Measurements from ENCODE around the gene STMP1.

Gene STMP1

DNA sequence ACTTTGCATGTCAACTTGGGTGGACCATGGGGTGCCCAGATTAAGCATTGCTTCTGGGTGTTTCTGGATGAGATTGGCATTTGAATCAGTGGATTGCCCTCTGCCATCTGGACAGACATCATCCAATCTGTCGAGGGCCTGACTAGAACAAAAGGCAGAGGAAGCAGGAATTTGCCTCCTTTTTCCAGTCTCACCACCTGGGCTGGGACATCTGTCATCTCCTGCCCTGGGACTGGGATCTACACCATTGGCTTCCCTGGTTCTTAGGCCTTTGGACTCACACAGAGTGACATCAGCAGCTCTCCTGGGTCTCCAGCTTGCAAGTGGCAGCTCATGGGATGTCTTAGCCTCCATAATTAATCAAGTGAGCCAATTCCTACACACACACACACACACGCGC, 55.4 kb downstream of the STMP1 start:
- Histone ChIP-seq H4K5ac (ENCODE audit: low read length) (no peak overlapping the region), H3K9ac (ENCODE audit: low read length) (no peak overlapping the region), H2AK5ac (ENCODE audit: low read length) (no peak overlapping the region), H4K8ac (ENCODE audit: low read depth, low read length) (no peak overlapping the region), H3K56ac (ENCODE audit: low read length) (no peak overlapping the region), H3K4ac (ENCODE audit: low read depth, low read length) (no peak overlapping the region), H2BK120ac (ENCODE audit: low read depth, low read length) (no peak overlapping the region), H3K4me3 (ENCODE audit: low read length) (no peak overlapping the region), H2BK5ac (ENCODE audit: low read length) (no peak overlapping the region), H3K36me3 (ENCODE audit: control insufficient read depth, insufficient read depth, low read length) (no peaks in the 10 kb centered on the region), H3K23ac (ENCODE audit: low read length) (no peak overlapping the region), H3K27me3 (ENCODE audit: insufficient read depth, low read length, poor library complexity) (no peaks in the 10 kb centered on the region), H3K18ac (ENCODE audit: low read length) (no peak overlapping the region), H3K79me2 (ENCODE audit: control insufficient read depth, insufficient read depth, low read length) (no peaks in the 10 kb centered on the region), H3K79me1 (ENCODE audit: low read length) (no peaks in the 10 kb centered on the region), H3K4me2 (ENCODE audit: low read length) (no peak overlapping the region), H2BK15ac (replicated peaks; ENCODE audit: low read depth) (no peak overlapping the region), H3K4me1 (ENCODE audit: control insufficient read depth, low read depth, low read length) (peaks cover 19% of the 10 kb centered on the region), H3K27ac (ENCODE audit: low read depth, low read length) (no peak overlapping the region)
- WGBS (ENCODE audit: extremely low coverage, insufficient coverage, low lambda C conversion rate), result no CpG with 5 or more reads among the region's 3 CpGs
- DNase-seq, result no peak

DNA sequence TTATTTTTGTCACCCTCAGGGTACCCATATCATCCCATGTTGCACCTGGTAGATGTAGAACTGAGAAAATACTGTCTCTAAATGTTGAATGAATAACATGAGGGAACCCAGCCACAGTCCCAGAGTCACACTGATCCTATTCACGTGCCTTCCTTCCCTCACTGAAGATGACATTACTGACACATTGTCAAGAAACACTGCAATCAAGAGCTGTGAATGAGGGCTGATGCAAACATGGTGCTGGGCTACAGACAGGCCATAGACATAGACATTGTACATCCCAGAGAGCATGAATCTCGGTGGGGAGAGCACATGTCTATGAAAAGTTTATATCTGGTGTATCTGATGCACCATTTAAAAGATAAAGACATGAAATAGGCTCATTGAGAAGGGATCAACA, 55.9 kb downstream of the STMP1 start:
- no peak overlapping the region for H3K4me3 ChIP-seq (ENCODE audit: low read length)
- H4K5ac ChIP-seq (ENCODE audit: low read length), result no peak overlapping the region
- no peak overlapping the region for H3K18ac ChIP-seq (ENCODE audit: low read length)
- no CpG with 5 or more reads among the region's 2 CpGs for WGBS (ENCODE audit: extremely low coverage, insufficient coverage, low lambda C conversion rate)
- no peaks in the 10 kb centered on the region for H3K79me1 ChIP-seq (ENCODE audit: low read length)
- no peak for DNase-seq
- H3K79me2 ChIP-seq (ENCODE audit: control insufficient read depth, insufficient read depth, low read length), result no peaks in the 10 kb centered on the region
- no peak overlapping the region for H2BK5ac ChIP-seq (ENCODE audit: low read length)
- no peak overlapping the region for H2BK15ac ChIP-seq (replicated peaks; ENCODE audit: low read depth)
- peaks cover 13% of the 10 kb centered on the region for H3K4me1 ChIP-seq (ENCODE audit: control insufficient read depth, low read depth, low read length)
- no peak overlapping the region for H3K9ac ChIP-seq (ENCODE audit: low read length)
- H3K27ac ChIP-seq (ENCODE audit: low read depth, low read length), result no peak overlapping the region
- H3K23ac ChIP-seq (ENCODE audit: low read length), result no peak overlapping the region
- H3K27me3 ChIP-seq (ENCODE audit: insufficient read depth, low read length, poor library complexity), result no peaks in the 10 kb centered on the region
- H2BK120ac ChIP-seq (ENCODE audit: low read depth, low read length), result no peak overlapping the region
- H2AK5ac ChIP-seq (ENCODE audit: low read length), result no peak overlapping the region
- no peak overlapping the region for H3K4ac ChIP-seq (ENCODE audit: low read depth, low read length)
- H3K56ac ChIP-seq (ENCODE audit: low read length), result no peak overlapping the region
- no peak overlapping the region for H3K4me2 ChIP-seq (ENCODE audit: low read length)
- no peaks in the 10 kb centered on the region for H3K36me3 ChIP-seq (ENCODE audit: control insufficient read depth, insufficient read depth, low read length)
- H4K8ac ChIP-seq (ENCODE audit: low read depth, low read length), result no peak overlapping the region

DNA sequence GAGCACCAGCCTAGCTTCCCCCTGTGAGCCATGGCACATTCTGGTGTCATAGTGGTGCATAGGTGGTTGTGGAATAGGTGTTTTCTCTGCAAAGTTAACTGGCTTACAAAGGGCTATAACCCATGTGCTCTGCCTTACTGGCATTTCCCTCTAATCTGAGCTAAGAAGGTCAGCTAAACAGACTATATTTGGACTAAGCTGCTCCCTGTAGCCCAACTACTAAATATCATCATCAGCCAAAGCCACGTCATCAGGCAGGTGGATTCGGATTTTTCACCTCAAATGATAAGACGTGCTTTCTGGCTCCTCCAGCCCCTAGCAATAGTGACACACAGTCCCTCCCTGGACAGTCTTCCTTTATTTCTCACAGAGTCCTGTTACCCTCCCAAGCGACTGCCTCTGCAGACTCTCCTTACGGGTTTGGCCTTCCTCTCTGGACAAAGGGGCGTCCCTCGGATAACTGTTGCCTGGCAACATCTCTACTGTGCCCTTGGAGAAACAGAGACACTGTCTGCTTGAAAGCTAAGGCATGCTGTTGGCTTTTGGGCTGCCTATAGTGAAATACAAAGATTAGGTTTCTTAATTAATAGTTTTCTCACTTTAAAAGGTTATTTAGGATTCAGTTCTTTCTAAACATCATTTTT, 56.6 kb downstream of the STMP1 start:
- no CpG with 5 or more reads among the region's 7 CpGs for WGBS (ENCODE audit: extremely low coverage, insufficient coverage, low lambda C conversion rate)

DNA sequence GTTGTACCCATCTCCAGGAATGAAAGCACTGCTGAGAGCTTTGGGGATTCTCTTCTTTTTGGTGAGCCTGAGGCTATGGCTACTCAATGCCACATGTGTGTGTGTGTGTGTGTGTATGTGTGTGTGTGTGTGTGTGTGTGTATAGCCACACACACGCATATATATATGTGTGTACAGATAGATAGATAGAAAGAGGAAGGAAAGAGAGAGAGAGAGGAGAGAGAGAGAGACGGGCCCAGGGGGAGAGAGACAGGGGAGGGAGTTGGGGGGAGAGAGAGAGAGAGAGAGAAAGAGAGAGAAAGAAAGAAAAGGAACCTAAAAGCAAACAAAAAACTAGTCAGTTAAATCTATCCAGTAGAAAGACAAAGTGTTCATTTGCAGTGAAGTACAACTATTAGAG, 57.4 kb downstream of the STMP1 start:
- Histone ChIP-seq H3K79me2 (ENCODE audit: control insufficient read depth, insufficient read depth, low read length) (no peaks in the 10 kb centered on the region), H3K4me2 (ENCODE audit: low read length) (no peak overlapping the region), H2BK5ac (ENCODE audit: low read length) (no peak overlapping the region), H3K27ac (ENCODE audit: low read depth, low read length) (no peak overlapping the region), H2BK120ac (ENCODE audit: low read depth, low read length) (no peak overlapping the region), H3K36me3 (ENCODE audit: control insufficient read depth, insufficient read depth, low read length) (no peaks in the 10 kb centered on the region), H3K79me1 (ENCODE audit: low read length) (no peaks in the 10 kb centered on the region), H3K4me3 (ENCODE audit: low read length) (no peak overlapping the region), H4K8ac (ENCODE audit: low read depth, low read length) (no peak overlapping the region), H3K9ac (ENCODE audit: low read length) (no peak overlapping the region), H3K23ac (ENCODE audit: low read length) (no peak overlapping the region), H3K27me3 (ENCODE audit: insufficient read depth, low read length, poor library complexity) (no peaks in the 10 kb centered on the region), H3K4me1 (ENCODE audit: control insufficient read depth, low read depth, low read length) (peaks cover 5% of the 10 kb centered on the region), H2AK5ac (ENCODE audit: low read length) (no peak overlapping the region), H3K18ac (ENCODE audit: low read length) (no peak overlapping the region), H3K4ac (ENCODE audit: low read depth, low read length) (no peak overlapping the region), H4K5ac (ENCODE audit: low read length) (no peak overlapping the region), H3K56ac (ENCODE audit: low read length) (no peak overlapping the region), H2BK15ac (replicated peaks; ENCODE audit: low read depth) (no peak overlapping the region)
- no CpG with 5 or more reads among the region's 2 CpGs for WGBS (ENCODE audit: extremely low coverage, insufficient coverage, low lambda C conversion rate)
- no peak for DNase-seq

More for the DNA sequence above, 56.6 kb downstream of the STMP1 start:
- Histone ChIP-seq H3K79me1 (ENCODE audit: low read length) (no peaks in the 10 kb centered on the region), H2BK5ac (ENCODE audit: low read length) (no peak overlapping the region), H3K4me1 (ENCODE audit: control insufficient read depth, low read depth, low read length) (peaks cover 11% of the 10 kb centered on the region), H2BK120ac (ENCODE audit: low read depth, low read length) (no peak overlapping the region), H2AK5ac (ENCODE audit: low read length) (no peak overlapping the region), H4K5ac (ENCODE audit: low read length) (no peak overlapping the region), H3K56ac (ENCODE audit: low read length) (no peak overlapping the region), H3K4ac (ENCODE audit: low read depth, low read length) (no peak overlapping the region), H3K36me3 (ENCODE audit: control insufficient read depth, insufficient read depth, low read length) (no peaks in the 10 kb centered on the region), H3K23ac (ENCODE audit: low read length) (no peak overlapping the region), H2BK15ac (replicated peaks; ENCODE audit: low read depth) (no peak overlapping the region), H3K4me2 (ENCODE audit: low read length) (no peak overlapping the region), H3K9ac (ENCODE audit: low read length) (no peak overlapping the region), H4K8ac (ENCODE audit: low read depth, low read length) (no peak overlapping the region), H3K27ac (ENCODE audit: low read depth, low read length) (no peak overlapping the region), H3K27me3 (ENCODE audit: insufficient read depth, low read length, poor library complexity) (no peaks in the 10 kb centered on the region), H3K79me2 (ENCODE audit: control insufficient read depth, insufficient read depth, low read length) (no peaks in the 10 kb centered on the region), H3K18ac (ENCODE audit: low read length) (no peak overlapping the region), H3K4me3 (ENCODE audit: low read length) (no peak overlapping the region)
- DNase-seq, result peak; percentile 40

DNA sequence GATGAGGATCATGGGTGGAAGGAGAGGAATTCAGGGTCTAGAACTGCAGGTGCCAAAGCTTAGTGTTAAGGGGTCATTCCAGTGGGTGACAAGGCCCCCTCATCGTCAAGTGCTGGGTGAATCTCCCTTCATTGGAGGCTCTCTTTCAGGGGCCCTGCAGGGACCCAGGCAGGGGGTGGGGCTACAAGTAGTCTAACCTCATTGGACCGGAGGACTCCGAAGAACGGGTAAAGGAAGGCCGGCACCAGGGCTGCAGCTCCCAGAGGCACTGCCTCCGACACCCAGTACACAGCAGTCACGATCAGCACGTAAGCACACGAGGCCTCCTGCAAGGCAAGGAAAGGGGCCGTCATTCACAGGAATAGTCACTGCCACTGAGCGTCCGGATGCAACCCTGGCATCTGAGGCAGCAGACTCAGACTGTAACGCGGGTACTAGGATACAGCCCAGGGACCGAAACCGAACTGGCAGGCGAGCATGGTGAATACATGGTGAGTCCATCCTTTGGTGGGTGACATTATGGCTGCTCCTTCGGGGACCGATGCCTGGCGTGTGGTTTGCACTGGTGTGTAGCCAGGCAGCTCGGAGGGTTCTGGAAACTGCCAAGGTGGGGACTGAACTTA, 59.0 kb downstream of the STMP1 start:
- H3K56ac ChIP-seq (ENCODE audit: low read length), result no peak overlapping the region
- no CpG with 5 or more reads among the region's 21 CpGs for WGBS (ENCODE audit: extremely low coverage, insufficient coverage, low lambda C conversion rate)
- H3K79me1 ChIP-seq (ENCODE audit: low read length), result no peaks in the 10 kb centered on the region
- no peak overlapping the region for H3K9ac ChIP-seq (ENCODE audit: low read length)
- no peaks in the 10 kb centered on the region for H3K27me3 ChIP-seq (ENCODE audit: insufficient read depth, low read length, poor library complexity)
- H3K79me2 ChIP-seq (ENCODE audit: control insufficient read depth, insufficient read depth, low read length), result no peaks in the 10 kb centered on the region
- no peak overlapping the region for H3K27ac ChIP-seq (ENCODE audit: low read depth, low read length)
- no peak overlapping the region for H2BK120ac ChIP-seq (ENCODE audit: low read depth, low read length)
- no peak overlapping the region for H3K23ac ChIP-seq (ENCODE audit: low read length)
- H2AK5ac ChIP-seq (ENCODE audit: low read length), result no peak overlapping the region
- no peaks in the 10 kb centered on the region for H3K36me3 ChIP-seq (ENCODE audit: control insufficient read depth, insufficient read depth, low read length)
- H3K4me2 ChIP-seq (ENCODE audit: low read length), result no peak overlapping the region
- no peak overlapping the region for H3K18ac ChIP-seq (ENCODE audit: low read length)
- H4K8ac ChIP-seq (ENCODE audit: low read depth, low read length), result no peak overlapping the region
- no peak overlapping the region for H3K4ac ChIP-seq (ENCODE audit: low read depth, low read length)
- H3K4me1 ChIP-seq (ENCODE audit: control insufficient read depth, low read depth, low read length), result peaks cover 2% of the 10 kb centered on the region
- H2BK15ac ChIP-seq (replicated peaks; ENCODE audit: low read depth), result no peak overlapping the region
- no peak overlapping the region for H2BK5ac ChIP-seq (ENCODE audit: low read length)
- no peak for DNase-seq
- H4K5ac ChIP-seq (ENCODE audit: low read length), result no peak overlapping the region
- no peak overlapping the region for H3K4me3 ChIP-seq (ENCODE audit: low read length)

DNA sequence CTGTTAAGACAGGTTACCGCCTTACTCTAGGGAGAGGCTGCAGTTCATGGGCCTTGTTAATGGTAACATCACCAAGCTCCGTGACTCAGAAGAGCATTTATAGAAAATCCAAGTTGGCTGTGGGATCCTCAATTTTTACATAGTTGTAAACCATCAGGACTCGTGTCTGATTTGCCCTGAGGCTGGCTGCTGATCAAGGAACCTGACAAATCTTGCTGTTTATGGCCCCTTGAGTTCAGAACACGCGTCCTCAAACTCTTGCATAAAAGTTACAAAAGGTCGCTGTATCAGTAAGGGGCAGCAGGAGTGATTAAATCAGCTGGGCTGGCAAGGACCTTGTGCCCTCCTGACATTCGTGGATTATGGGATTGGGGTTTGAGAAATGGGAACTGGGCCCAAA, 61.1 kb downstream of the STMP1 start:
- no CpG with 5 or more reads among the region's 7 CpGs for WGBS (ENCODE audit: extremely low coverage, insufficient coverage, low lambda C conversion rate)
- no peak overlapping the region for H3K23ac ChIP-seq (ENCODE audit: low read length)
- H4K5ac ChIP-seq (ENCODE audit: low read length), result no peak overlapping the region
- no peak overlapping the region for H3K4me2 ChIP-seq (ENCODE audit: low read length)
- H3K4me1 ChIP-seq (ENCODE audit: control insufficient read depth, low read depth, low read length), result peaks cover 4% of the 10 kb centered on the region
- no peak overlapping the region for H2BK5ac ChIP-seq (ENCODE audit: low read length)
- H3K27me3 ChIP-seq (ENCODE audit: insufficient read depth, low read length, poor library complexity), result no peaks in the 10 kb centered on the region
- H3K56ac ChIP-seq (ENCODE audit: low read length), result no peak overlapping the region
- no peaks in the 10 kb centered on the region for H3K79me2 ChIP-seq (ENCODE audit: control insufficient read depth, insufficient read depth, low read length)
- H3K27ac ChIP-seq (ENCODE audit: low read depth, low read length), result no peak overlapping the region
- H3K9ac ChIP-seq (ENCODE audit: low read length), result no peak overlapping the region
- no peaks in the 10 kb centered on the region for H3K36me3 ChIP-seq (ENCODE audit: control insufficient read depth, insufficient read depth, low read length)
- H3K4me3 ChIP-seq (ENCODE audit: low read length), result no peak overlapping the region
- H2BK15ac ChIP-seq (replicated peaks; ENCODE audit: low read depth), result no peak overlapping the region
- H3K18ac ChIP-seq (ENCODE audit: low read length), result no peak overlapping the region
- H2AK5ac ChIP-seq (ENCODE audit: low read length), result no peak overlapping the region
- no peaks in the 10 kb centered on the region for H3K79me1 ChIP-seq (ENCODE audit: low read length)
- DNase-seq, result no peak
- no peak overlapping the region for H3K4ac ChIP-seq (ENCODE audit: low read depth, low read length)
- no peak overlapping the region for H4K8ac ChIP-seq (ENCODE audit: low read depth, low read length)
- no peak overlapping the region for H2BK120ac ChIP-seq (ENCODE audit: low read depth, low read length)
